ENCODE results near the gene TRIM65.
"Not testable (repeated sequence)": the region's sequence is repeated elsewhere in the genome, so short reads cannot be mapped to it uniquely, and the experiment has no call there.

DNA sequence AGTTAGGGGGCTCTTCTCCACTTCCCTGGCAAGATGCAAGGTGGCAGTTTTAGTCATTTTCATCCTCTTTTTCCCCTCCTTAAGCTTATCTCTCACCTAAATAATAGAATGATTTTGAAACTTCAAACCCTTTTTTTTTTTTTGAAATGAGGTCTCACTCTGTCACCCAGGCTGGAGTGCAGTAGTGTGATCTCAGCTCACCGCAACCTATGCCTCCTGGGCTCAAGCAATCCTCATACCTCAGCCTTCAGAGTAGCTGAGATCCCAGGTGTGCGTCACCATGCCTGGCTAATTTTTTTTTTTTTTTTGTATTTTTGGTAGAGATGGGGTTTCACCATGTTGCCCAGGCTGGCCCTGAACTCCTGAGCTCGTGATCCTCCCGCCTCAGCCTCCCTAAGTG, 31.9 kb downstream of the TRIM65 start:
- TF ChIP-seq, protein P1, sequence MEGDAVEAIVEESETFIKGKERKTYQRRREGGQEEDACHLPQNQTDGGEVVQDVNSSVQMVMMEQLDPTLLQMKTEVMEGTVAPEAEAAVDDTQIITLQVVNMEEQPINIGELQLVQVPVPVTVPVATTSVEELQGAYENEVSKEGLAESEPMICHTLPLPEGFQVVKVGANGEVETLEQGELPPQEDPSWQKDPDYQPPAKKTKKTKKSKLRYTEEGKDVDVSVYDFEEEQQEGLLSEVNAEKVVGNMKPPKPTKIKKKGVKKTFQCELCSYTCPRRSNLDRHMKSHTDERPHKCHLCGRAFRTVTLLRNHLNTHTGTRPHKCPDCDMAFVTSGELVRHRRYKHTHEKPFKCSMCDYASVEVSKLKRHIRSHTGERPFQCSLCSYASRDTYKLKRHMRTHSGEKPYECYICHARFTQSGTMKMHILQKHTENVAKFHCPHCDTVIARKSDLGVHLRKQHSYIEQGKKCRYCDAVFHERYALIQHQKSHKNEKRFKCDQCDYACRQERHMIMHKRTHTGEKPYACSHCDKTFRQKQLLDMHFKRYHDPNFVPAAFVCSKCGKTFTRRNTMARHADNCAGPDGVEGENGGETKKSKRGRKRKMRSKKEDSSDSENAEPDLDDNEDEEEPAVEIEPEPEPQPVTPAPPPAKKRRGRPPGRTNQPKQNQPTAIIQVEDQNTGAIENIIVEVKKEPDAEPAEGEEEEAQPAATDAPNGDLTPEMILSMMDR (conservative IDR thresholded peaks at IDR 0.05; ENCODE audit: low read length), result not testable (repeated sequence)
- not testable (repeated sequence) for TF ChIP-seq EZH2phosphoT487 (IDR thresholded peaks at IDR 0.05; ENCODE audit: borderline replicate concordance, low read depth, low read length)
